Fibroblast of the aortic adventitia (primary cell): Measurements from ENCODE around the gene NPPA. TPM values are rescaled to one million over a fixed set of nuclear protein-coding genes. Genes with fewer than 3 reads are reported as not detected.

Experiments
- DNase-seq: peaks from one replicate; pipeline ENCODE4 v3.0.0-alpha.2; 2010; ENCODE audit warnings: low read depth
- H3K4me3 ChIP-seq: 2 replicates; pipeline ENCODE4 v1.5.1; 2011; ENCODE audit warnings: low read depth, mild to moderate bottlenecking, control low read depth, low read length, moderate library complexity
- total RNA-seq: library from RNA; depleted of rRNA; stranded (reverse); fragments of >200 nt; gene quantifications from 2 replicates; pipeline ENCODE4 v1.2.3, GENCODE V29; 2012; ENCODE audit warnings: low replicate concordance
- TF ChIP-seq, protein P1 (sequence below): IDR thresholded peaks from 2 replicates; pipeline ENCODE4 v1.5.1; 2011; ENCODE audit warnings: mild to moderate bottlenecking, low read length, control low read depth, inconsistent platforms; ENCODE audit not compliant: insufficient read depth

The NPPA gene
- total RNA-seq, 1 donor, result not detected

GRCh38 chr1:11845641-11846335, 1.8 kb downstream of the NPPA start:
- TF ChIP-seq, protein P1, sequence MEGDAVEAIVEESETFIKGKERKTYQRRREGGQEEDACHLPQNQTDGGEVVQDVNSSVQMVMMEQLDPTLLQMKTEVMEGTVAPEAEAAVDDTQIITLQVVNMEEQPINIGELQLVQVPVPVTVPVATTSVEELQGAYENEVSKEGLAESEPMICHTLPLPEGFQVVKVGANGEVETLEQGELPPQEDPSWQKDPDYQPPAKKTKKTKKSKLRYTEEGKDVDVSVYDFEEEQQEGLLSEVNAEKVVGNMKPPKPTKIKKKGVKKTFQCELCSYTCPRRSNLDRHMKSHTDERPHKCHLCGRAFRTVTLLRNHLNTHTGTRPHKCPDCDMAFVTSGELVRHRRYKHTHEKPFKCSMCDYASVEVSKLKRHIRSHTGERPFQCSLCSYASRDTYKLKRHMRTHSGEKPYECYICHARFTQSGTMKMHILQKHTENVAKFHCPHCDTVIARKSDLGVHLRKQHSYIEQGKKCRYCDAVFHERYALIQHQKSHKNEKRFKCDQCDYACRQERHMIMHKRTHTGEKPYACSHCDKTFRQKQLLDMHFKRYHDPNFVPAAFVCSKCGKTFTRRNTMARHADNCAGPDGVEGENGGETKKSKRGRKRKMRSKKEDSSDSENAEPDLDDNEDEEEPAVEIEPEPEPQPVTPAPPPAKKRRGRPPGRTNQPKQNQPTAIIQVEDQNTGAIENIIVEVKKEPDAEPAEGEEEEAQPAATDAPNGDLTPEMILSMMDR, result no peak
- no peak overlapping the region for H3K4me3 ChIP-seq
- DNase-seq, result peak; percentile 40

GRCh38 chr1:11842154-11843041, 5.2 kb downstream of the NPPA start:
- peak; percentile 10 for DNase-seq
- TF ChIP-seq, protein P1, result no peak
- H3K4me3 ChIP-seq, result no peak overlapping the region

GRCh38 chr1:11841245-11842153, 6.1 kb downstream of the NPPA start:
- TF ChIP-seq, protein P1, result no peak
- DNase-seq, result no peak
- H3K4me3 ChIP-seq, result no peak overlapping the region

DNA sequence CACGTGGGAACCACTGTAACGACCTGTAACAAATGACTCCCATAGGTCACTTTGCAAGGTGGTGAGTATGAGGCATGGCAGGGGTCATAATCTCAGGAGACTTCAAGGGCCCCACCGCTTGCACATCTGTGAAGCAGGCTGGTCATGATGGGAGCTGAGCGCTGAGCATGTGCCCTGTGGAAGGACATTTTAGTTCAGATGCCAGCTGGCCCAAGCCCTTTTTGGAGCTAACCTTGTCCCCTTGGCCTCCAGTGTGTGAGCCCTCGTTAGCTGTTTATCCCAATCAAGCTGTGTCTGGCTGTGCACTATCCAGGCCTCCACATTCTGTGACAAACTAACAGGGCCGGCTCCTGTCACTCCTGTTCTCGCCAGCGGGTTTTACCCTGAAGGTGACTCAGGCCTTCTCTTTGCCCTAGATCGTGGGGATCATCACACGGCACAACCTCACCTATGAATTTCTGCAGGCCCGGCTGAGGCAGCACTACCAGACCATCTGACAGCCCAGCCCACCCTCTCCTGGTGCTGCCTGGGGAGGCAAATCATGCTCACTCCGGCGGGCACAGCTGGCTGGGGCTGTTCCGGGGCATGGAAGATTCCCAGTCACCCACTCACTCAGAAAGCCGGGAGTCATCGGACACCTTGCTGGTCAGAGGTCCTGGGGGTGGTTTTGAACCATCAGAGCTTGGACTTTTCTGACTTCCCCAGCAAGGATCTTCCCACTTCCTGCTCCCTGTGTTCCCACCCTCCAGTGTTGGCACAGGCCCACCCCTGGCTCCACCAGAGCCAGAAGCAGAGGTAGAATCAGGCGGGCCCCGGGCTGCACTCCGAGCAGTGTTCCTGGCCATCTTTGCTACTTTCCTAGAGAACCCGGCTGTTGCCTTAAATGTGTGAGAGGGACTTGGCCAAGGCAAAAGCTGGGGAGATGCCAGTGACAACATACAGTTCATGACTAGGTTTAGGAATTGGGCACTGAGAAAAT, 7.6 kb downstream of the NPPA start:
- TF ChIP-seq, protein P1, result no peak
- DNase-seq, result no peak
- no peak overlapping the region for H3K4me3 ChIP-seq

- no peak overlapping the region for H3K4me3 ChIP-seq
- peak; percentile 62 for DNase-seq
- TF ChIP-seq, protein P1, result peak; percentile 99
Measured at GRCh38 chr1:11838349-11839272, 9.0 kb downstream of the NPPA start.
